ENCODE data around the gene ZNF264.
"Not testable (repeated sequence)": the region's sequence is repeated elsewhere in the genome, so short reads cannot be mapped to it uniquely, and the experiment has no call there.

ZNF264 gene

GRCh38 chr19:57191141-57192076, at the start of gene ZNF264:
ZNF264 (plus strand) TSS chr19:57191500; CDS start chr19:57191914, 414 bp downstream.
- DNase-seq: peak; percentile 96

- DNase-seq: no peak
Measured at GRCh38 chr19:57141699-57142098, 49.6 kb upstream of the ZNF264 start.

DNA sequence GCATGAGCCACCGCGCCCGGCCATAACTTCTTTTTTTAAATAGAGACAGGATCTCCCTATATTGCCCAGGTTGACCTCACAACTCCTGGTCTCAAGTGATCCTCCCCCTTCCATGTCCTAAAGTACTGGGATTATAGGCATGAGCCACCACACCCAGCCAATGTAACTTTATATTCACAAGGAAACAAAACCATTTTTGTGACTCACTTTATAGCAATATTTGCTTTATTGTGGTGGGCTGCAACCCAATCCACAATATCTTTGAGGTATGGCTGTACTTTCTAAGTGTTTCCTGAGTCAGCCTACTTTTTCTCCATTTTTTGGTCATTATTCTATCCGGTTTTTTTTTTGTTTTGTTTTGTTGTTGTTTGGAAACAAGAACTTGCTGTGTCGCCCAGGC, 38.4 kb upstream of the ZNF264 start:
- DNase-seq: no peak

- DNase-seq: no peak
Measured at GRCh38 chr19:57161985-57162539, 29.2 kb upstream of the ZNF264 start.

DNA sequence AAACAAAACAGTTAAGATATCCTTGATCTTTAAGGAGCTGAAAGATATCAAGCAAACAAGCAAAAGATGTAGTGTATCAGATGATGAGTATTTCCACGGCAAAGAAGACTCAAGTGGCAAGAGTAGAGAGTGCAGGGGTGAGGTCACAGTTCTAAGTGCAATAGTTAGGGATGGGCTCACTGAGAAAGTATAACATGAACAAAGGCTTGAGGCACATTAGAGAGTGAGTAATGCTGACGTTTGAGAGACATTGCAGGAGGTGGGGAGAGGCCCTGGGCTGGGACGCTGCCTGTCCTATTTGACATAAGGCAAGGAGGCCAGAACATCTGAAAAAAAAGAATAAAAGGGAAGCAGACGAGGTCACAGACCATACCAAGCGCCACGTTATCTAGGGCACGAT, 25.5 kb upstream of the ZNF264 start:
- DNase-seq: no peak

GRCh38 chr19:57167385-57167784, 23.9 kb upstream of the ZNF264 start, which contains the start of gene DUXA:
DUXA (minus strand) TSS chr19:57167485; CDS start chr19:57167443, 42 bp downstream.
- DNase-seq: no peak

DNA sequence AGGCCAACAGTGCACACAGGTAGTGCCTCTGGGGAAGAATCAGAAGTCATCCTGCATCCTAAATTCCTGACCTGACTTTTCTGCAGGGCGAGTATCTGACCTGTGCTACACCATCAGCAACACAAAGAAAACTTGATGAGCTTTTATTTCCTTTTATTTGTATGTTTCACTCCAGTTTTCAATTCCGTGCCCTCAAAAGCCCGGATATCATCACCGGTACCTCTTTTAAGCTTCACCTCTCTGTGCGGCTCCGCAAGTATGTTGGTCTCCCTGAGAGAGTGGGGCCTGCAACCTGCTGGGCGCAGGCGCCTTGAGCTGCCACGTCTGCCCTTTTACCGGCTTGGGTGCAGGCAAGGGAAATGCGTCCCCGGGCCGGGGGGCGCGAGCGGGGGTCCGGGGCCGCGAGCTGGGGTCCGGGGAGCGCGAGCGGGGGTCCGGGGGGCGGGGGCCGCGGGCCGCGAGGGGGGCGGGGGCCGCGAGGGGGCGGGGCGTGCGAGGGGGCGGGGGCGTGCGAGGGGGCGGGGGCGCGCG, 19.7 kb upstream of the ZNF264 start:
- peak; percentile 66 for DNase-seq

DNA sequence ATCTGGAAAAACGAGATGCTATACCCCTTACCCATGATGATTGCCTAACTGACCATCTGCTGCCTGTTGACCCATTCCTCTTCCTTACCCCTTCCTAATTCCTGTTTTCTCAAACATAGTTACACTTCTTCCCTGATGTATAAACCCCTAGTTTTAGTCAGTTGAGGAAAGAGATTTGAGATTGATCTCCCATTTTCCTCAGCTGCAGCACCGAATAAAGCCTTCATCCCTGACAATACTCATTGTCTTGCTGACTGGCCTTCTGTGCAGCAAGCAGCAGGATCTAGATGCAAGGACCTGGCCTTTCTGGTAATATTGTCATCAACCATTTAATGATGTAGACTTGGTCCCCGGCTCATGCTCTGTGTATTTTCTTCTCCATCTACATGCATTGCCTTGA, 999 bp upstream of the ZNF264 start:
- DNase-seq: no peak

- DNase-seq: no peak
Measured at GRCh38 chr19:57192077-57192420, 749 bp downstream of the ZNF264 start.

DNA sequence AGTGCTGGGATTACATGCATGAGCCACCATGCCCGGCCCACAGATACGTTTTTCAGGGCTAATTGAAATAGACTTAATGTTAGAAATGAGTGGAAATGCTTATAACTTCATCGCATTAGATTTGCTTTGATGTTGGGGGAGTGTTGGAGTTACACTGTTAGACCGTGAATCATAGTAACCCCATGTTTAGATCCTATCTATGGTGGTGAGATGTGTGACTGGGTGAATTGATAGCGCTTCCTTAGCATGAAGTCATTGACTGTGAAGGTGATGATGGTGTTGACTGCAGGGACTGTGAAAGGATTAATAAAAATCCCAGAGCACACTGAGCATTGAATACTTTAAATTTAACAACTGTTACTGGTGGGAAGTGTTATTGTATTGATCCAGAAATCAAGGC, 1.7 kb downstream of the ZNF264 start:
- DNase-seq: no peak

GRCh38 chr19:57197874-57198273, 6.6 kb downstream of the ZNF264 start:
- DNase-seq: not testable (repeated sequence)

GRCh38 chr19:57202160-57202559, 10.9 kb downstream of the ZNF264 start:
- DNase-seq: no peak

DNA sequence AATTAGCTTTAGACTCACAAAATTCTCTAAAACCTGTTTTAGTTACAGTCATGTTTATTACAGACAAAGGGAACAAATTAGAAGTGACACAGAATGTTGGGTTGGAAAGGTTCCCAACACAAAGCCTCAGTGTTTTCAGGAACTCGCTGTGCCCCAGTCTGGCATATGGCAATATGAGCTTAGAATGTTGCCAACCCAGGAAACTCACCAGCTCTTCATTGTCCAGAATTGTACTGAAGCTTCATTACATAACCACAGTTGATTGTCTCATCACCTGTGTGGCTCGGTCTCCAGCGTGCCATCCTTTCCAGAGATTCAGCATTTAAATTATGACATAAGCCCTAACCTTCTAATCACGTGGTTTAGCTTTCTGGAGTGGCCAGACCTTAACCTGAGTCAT, 19.1 kb downstream of the ZNF264 start:
- DNase-seq: no peak

- no peak for DNase-seq
Measured at GRCh38 chr19:57212109-57212508, 20.8 kb downstream of the ZNF264 start.

- DNase-seq: no peak
Measured at GRCh38 chr19:57227502-57227901, 36.2 kb downstream of the ZNF264 start.

- DNase-seq: no peak
Measured at GRCh38 chr19:57231686-57232085, 40.4 kb downstream of the ZNF264 start.

- DNase-seq: no peak
Measured at GRCh38 chr19:57233207-57233606, 41.9 kb downstream of the ZNF264 start.

DNA sequence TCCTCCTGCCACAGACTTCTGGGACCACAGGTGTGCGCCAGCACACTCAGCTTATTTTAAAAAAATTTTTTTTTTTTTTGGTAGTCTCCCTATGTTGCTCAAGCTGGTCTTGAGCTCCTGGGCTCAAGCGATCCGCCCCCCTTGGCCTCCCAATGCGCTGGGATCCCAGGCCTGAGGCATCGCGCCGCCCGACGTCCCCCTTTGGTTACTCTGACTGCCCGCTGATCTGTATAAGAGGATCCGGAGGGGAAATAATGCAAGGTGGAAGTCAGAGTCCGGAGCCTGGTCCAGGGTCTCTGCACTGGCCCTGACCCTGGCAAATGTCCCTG, 48.6 kb downstream of the ZNF264 start:
- DNase-seq: no peak

GRCh38 chr19:57240311-57241090, 49.2 kb downstream of the ZNF264 start, which contains the start of gene ZNF805:
ZNF805 (plus strand) TSS chr19:57240632; CDS start chr19:57240892, 260 bp downstream.
- DNase-seq: peak; percentile 97

DNA sequence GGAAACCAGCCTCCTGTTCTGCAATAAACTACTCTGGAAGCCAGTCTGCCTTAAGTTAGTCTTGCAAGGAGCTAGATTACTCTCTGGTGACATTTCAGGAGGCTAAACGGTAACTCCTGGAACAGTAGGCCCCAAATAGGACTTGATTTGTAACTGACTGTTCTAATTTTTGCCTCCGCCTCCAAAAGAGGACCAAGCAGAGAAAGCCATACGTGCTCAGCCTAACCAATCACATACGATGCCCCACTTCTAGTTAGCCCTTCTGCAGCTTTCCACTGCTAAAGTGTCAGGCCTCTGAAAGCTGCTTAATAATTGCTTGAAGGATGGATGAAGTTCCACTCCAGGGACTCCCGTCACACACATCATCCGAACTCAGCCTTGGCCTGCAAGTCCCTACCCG, 49.9 kb downstream of the ZNF264 start:
- DNase-seq: no peak

- no peak for DNase-seq
Measured at GRCh38 chr19:57242821-57243220, 51.5 kb downstream of the ZNF264 start.

GRCh38 chr19:57244513-57244912, 53.2 kb downstream of the ZNF264 start:
- no peak for DNase-seq

DNA sequence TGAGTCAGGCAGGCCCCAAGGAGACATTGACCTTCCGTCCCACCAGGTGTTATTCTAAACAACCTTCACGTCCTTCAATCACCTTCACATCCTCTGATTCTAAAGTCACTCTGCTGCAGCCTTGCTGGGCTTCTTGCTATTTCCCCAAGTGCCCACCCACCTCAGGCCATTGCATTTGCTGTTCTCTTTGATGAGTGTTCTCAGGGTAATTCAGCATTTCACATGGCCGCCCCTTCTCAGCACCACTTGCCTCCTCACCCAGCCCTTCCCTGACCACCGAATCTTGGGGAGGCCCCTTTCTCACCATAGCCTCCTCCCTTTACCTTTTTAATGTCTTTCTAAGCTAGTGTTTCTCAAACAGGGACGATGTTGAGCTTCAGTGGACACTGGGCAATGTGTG, 53.8 kb downstream of the ZNF264 start:
- no peak for DNase-seq
